ENCODE results near the gene SETD7.

- TF ChIP-seq POLR2A (IDR thresholded peaks at IDR 0.05) (no peak), CTCF (IDR thresholded peaks at IDR 0.05) (no peak)
Observed at GRCh38 chr4:139564502-139564901, 8.5 kb upstream of the SETD7 start.

All from Peyer's patch (tissue), 4 donors.